Thoracic aorta (tissue), 2 donors: ENCODE results near the gene APOBEC3A. TPM values are rescaled to one million over a fixed set of nuclear protein-coding genes. Genes with fewer than 3 reads are reported as not detected.

Experiments
- ATAC-seq: fragments of 150-250 bp; one replicate; pipeline ENCODE4 v1.8.0; 2017; ENCODE audit warnings: low read depth; ENCODE audit not compliant: insufficient number of reproducible peaks, low FRiP score
- DNase-seq: peaks from one replicate; pipeline ENCODE4 v3.0.0-alpha.2; 2020; ENCODE audit warnings: low spot score
- H3K27ac ChIP-seq, 2 donors: fragments of 200-600 bp; sonication (generic); 1 replicate in 1 of 2; 2 replicates in 1 of 2; pipeline ENCODE4 v1.5.1; 2016; ENCODE audit warnings: mild to moderate bottlenecking in 2 of 2, moderate library complexity in 2 of 2
- H3K27me3 ChIP-seq: fragments of 200-600 bp; sonication (generic); replicated peaks from 2 replicates; pipeline ENCODE4 v1.6.0; 2016; ENCODE audit warnings: mild to moderate bottlenecking; ENCODE audit not compliant: insufficient read depth
- H3K36me3 ChIP-seq: fragments of 200-600 bp; sonication (generic); one replicate; pipeline ENCODE4 v1.5.1; 2016
- H3K4me1 ChIP-seq, 2 donors: fragments of 200-600 bp; sonication (generic); 1 replicate in 1 of 2; 2 replicates in 1 of 2; pipeline versions ENCODE4 v1.5.1 to v1.6.0; 2016; ENCODE audit warnings: low read depth in 2 of 2, mild to moderate bottlenecking in 1 of 2; ENCODE audit not compliant: control insufficient read depth in 1 of 2
- H3K4me3 ChIP-seq: fragments of 200-600 bp; sonication (generic); 2 replicates; pipeline ENCODE4 v1.5.1; 2016; ENCODE audit warnings: mild to moderate bottlenecking
- H3K9me3 ChIP-seq: fragments of 200-600 bp; sonication (generic); 2 replicates; pipeline ENCODE4 v1.5.1; 2016
- total RNA-seq, 2 donors: library from RNA; depleted of rRNA; stranded (reverse); fragments of >200 nt; gene quantifications; one replicate each; pipeline versions ENCODE4 v1.1.0 to v1.2.3, GENCODE V29; 2016
- TF ChIP-seq, protein P1 (sequence below): fragments of 200-600 bp; sonication (generic); IDR thresholded peaks from one replicate; pipeline ENCODE4 v1.5.1; 2019; ENCODE audit warnings: antibody characterized with exemption

APOBEC3A gene
- total RNA-seq, 2 donors from 2014 or later, result 0.41 to 5.1 TPM

DNA sequence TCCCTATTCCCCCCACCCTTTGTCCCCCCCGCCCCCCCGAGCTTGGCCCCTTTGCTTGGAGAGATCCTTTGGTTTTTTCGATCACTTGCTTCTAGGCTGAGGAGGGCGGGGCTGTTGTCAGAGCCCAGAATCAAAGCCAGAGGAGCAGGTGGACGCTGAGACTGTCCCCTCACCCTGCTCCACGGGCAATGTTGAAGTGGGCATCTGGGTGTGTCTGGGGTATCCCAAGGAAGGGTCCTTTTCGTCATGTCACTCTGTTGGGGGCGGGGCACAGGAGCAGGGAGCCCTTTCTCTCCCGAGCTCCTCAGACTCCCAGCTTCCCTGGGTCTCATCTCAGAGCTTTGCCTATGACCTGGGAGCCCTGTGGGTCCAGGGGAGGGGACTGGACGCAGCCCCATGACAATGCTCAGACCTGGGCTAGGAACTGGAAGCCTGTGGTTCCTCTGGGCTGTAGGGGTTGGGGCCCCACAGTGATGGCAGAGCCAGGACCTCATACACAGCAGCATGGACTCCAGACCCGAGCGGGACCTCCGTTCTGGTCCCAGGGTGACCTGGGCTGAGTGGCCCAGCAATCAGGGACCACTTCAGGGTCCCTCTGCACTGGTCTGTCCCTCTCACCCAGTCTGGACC lies 2.9 kb upstream of the APOBEC3A start:
- TF ChIP-seq, protein P1, sequence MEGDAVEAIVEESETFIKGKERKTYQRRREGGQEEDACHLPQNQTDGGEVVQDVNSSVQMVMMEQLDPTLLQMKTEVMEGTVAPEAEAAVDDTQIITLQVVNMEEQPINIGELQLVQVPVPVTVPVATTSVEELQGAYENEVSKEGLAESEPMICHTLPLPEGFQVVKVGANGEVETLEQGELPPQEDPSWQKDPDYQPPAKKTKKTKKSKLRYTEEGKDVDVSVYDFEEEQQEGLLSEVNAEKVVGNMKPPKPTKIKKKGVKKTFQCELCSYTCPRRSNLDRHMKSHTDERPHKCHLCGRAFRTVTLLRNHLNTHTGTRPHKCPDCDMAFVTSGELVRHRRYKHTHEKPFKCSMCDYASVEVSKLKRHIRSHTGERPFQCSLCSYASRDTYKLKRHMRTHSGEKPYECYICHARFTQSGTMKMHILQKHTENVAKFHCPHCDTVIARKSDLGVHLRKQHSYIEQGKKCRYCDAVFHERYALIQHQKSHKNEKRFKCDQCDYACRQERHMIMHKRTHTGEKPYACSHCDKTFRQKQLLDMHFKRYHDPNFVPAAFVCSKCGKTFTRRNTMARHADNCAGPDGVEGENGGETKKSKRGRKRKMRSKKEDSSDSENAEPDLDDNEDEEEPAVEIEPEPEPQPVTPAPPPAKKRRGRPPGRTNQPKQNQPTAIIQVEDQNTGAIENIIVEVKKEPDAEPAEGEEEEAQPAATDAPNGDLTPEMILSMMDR, result no peak
- H3K4me3 ChIP-seq, result no peak overlapping the region
- ATAC-seq (no peak), DNase-seq (no peak)
- H3K36me3 ChIP-seq, result no peaks in the 10 kb centered on the region
- no peaks in the 10 kb centered on the region for H3K27me3 ChIP-seq
- no peaks in the 10 kb centered on the region for H3K4me1 ChIP-seq
- H3K27ac ChIP-seq, result no peak overlapping the region
- no peaks in the 10 kb centered on the region for H3K9me3 ChIP-seq

DNA sequence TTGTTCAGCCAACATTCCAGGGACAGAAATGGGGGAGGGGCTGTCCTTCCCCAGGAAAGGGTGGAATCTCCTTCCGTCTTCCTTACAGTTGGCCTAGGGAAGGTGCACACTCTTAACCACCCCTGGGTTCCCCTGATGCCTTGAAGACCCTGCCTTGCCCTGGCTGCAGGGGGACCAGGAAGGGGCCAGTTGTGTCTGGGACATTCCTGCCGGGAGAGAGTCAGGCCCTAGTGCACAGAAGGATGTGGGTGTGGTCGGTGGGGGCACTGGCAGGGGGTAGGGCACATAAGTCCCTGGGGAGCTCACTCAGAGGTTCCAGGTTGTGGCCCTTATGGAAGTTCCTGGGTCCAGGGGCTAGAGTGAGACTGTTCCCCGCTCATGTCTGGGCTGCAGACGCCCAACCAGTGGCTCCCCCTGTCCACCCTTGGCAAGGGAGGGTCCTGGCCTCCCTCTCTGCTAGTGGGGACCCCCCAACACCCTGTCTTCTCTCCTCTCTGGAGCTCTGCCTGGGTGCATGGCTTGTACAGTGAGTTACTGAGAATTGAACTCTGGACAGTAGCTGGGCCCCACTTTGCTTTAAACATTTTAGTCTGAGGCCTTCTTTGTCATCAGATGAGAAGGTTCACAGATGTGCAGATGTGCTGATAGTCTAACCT lies 2.0 kb upstream of the APOBEC3A start:
- DNase-seq (no peak), ATAC-seq (no peak)
- H3K27me3 ChIP-seq, result no peaks in the 10 kb centered on the region
- no peaks in the 10 kb centered on the region for H3K9me3 ChIP-seq
- H3K4me1 ChIP-seq, result no peaks in the 10 kb centered on the region
- no peak overlapping the region for H3K27ac ChIP-seq
- no peaks in the 10 kb centered on the region for H3K36me3 ChIP-seq
- H3K4me3 ChIP-seq, result no peak overlapping the region
- TF ChIP-seq, protein P1, result no peak

DNA sequence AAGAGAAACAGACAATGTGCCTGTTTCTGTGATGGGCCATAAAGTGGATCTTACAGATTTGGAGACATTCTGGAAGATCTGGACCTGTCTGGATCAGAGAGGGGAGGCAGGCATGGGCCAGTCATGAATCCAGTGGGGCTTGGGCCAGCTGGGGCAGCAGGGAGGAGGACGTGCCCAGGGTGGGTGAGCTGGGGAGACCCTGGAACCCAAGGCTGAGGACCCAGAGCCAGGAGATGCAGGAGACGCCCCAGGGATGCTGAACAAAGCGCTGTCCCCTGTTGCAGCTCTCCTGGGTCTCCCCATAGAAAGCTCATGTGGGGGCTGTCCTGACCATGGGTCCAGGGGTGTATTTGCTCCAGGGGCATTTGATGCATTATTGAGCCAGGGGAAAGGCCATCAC lies 1.5 kb upstream of the APOBEC3A start:
- Histone ChIP-seq H3K4me1 (no peaks in the 10 kb centered on the region), H3K27ac (no peak overlapping the region), H3K36me3 (no peaks in the 10 kb centered on the region), H3K9me3 (no peaks in the 10 kb centered on the region), H3K4me3 (no peak overlapping the region), H3K27me3 (no peaks in the 10 kb centered on the region)
- TF ChIP-seq, protein P1, result no peak
- DNase-seq (no peak), ATAC-seq (no peak)

- DNase-seq, result no peak
Observed at GRCh38 chr22:38956551-38956950, 858 bp upstream of the APOBEC3A start.

More at GRCh38 chr22:38956551-38956950, 858 bp upstream of the APOBEC3A start:
- H3K36me3 ChIP-seq, result no peaks in the 10 kb centered on the region
- no peak overlapping the region for H3K4me3 ChIP-seq
- ATAC-seq, result no peak
- H3K27me3 ChIP-seq, result no peaks in the 10 kb centered on the region
- TF ChIP-seq, protein P1, result no peak
- H3K4me1 ChIP-seq, result no peaks in the 10 kb centered on the region
- no peak overlapping the region for H3K27ac ChIP-seq
- H3K9me3 ChIP-seq, result no peaks in the 10 kb centered on the region
